WTC11 (cell line): ENCODE measurements around the gene GNGT2.

Experiments
- ATF2 ChIP-seq: sonication (generic); formaldehyde crosslinking; IDR thresholded peaks from 2 replicates; pipeline ENCODE4 v1.8.1; 2022; ENCODE audit warnings: low read depth, missing genetic modification reagents, borderline replicate concordance
- ETV6 ChIP-seq: sonication (generic); formaldehyde crosslinking; IDR thresholded peaks from 2 replicates; pipeline ENCODE4 v1.8.1; 2022; ENCODE audit warnings: mild to moderate bottlenecking, missing genetic modification reagents
- FOXJ3 ChIP-seq: sonication (generic); formaldehyde crosslinking; IDR thresholded peaks from 2 replicates; pipeline ENCODE4 v1.9.0; 2021; ENCODE audit warnings: missing genetic modification reagents, mild to moderate bottlenecking, borderline replicate concordance
- JUN ChIP-seq: sonication (generic); formaldehyde crosslinking; IDR thresholded peaks from 2 replicates; pipeline ENCODE4 v1.8.0; 2023; ENCODE audit warnings: mild to moderate bottlenecking, missing genetic modification reagents
- PRDM15 ChIP-seq: sonication (generic); formaldehyde crosslinking; IDR thresholded peaks from 2 replicates; pipeline ENCODE4 v1.8.0; 2022; ENCODE audit warnings: missing genetic modification reagents
- SP1 ChIP-seq: sonication (generic); formaldehyde crosslinking; conservative IDR thresholded peaks from 2 replicates; pipeline ENCODE4 v1.8.1; 2022; ENCODE audit warnings: missing genetic modification reagents
- TEAD4 ChIP-seq: sonication (generic); formaldehyde crosslinking; IDR thresholded peaks from 2 replicates; pipeline ENCODE4 v1.8.0; 2022; ENCODE audit warnings: mild to moderate bottlenecking, missing genetic modification reagents
- ZNF138 ChIP-seq: sonication (generic); formaldehyde crosslinking; conservative IDR thresholded peaks from 2 replicates; pipeline ENCODE4 v1.8.1; 2022; ENCODE audit warnings: mild to moderate bottlenecking, moderate library complexity, missing genetic modification reagents
- ZNF425 ChIP-seq: fragments of 250-450 bp; sonication (Bioruptor Pico); conservative IDR thresholded peaks from 2 replicates; pipeline ENCODE4 v1.9.0; 2021; ENCODE audit warnings: mild to moderate bottlenecking
- TF ChIP-seq, protein P1 (sequence below): fragments of 200-600 bp; IDR thresholded peaks from 2 replicates; pipeline ENCODE4 v1.8.0; 2022; ENCODE audit warnings: antibody characterized with exemption
- TF ChIP-seq, protein P2 (sequence below): sonication (generic); formaldehyde crosslinking; IDR thresholded peaks from 2 replicates; pipeline ENCODE4 v1.8.1; 2023; ENCODE audit warnings: mild to moderate bottlenecking, missing genetic modification reagents, moderate library complexity
- TF ChIP-seq, protein P3 (sequence below): sonication (generic); formaldehyde crosslinking; IDR thresholded peaks from 2 replicates; pipeline ENCODE4 v1.8.1; 2023; ENCODE audit warnings: mild to moderate bottlenecking, missing genetic modification reagents
- TF ChIP-seq, protein P4 (sequence below): sonication (generic); formaldehyde crosslinking; IDR thresholded peaks from 2 replicates; pipeline ENCODE4 v1.8.1; 2023; ENCODE audit warnings: mild to moderate bottlenecking, missing genetic modification reagents, borderline replicate concordance

DNA sequence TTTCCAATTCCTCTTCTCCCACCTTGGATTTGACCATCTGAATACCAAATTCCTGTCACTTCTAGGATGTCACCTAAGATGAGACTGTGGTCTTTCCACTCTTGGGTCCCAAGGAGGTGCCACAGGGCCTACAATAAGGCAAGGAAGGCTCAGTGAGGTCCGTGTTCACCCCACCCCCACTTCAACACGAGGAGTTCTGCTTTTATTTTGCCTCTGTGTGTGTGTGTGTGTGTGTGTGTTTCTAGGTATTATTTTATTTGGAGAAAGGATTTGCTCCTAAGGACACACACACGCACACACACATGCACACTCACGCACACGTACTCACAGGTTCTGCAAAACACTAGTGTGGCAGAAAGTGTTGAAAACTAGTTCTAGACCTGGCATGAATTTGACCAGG is 44.8 kb upstream of the GNGT2 start:
- TF ChIP-seq, protein P1, sequence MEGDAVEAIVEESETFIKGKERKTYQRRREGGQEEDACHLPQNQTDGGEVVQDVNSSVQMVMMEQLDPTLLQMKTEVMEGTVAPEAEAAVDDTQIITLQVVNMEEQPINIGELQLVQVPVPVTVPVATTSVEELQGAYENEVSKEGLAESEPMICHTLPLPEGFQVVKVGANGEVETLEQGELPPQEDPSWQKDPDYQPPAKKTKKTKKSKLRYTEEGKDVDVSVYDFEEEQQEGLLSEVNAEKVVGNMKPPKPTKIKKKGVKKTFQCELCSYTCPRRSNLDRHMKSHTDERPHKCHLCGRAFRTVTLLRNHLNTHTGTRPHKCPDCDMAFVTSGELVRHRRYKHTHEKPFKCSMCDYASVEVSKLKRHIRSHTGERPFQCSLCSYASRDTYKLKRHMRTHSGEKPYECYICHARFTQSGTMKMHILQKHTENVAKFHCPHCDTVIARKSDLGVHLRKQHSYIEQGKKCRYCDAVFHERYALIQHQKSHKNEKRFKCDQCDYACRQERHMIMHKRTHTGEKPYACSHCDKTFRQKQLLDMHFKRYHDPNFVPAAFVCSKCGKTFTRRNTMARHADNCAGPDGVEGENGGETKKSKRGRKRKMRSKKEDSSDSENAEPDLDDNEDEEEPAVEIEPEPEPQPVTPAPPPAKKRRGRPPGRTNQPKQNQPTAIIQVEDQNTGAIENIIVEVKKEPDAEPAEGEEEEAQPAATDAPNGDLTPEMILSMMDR, result no peak
- TF ChIP-seq SP1, result no peak
- TF ChIP-seq TEAD4 (CRISPR knock-in tag), result no peak
- TF ChIP-seq, protein P2, sequence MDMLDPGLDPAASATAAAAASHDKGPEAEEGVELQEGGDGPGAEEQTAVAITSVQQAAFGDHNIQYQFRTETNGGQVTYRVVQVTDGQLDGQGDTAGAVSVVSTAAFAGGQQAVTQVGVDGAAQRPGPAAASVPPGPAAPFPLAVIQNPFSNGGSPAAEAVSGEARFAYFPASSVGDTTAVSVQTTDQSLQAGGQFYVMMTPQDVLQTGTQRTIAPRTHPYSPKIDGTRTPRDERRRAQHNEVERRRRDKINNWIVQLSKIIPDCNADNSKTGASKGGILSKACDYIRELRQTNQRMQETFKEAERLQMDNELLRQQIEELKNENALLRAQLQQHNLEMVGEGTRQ (CRISPR knock-in tag), result no peak
- no peak for TF ChIP-seq ETV6 (CRISPR knock-in tag)
- TF ChIP-seq, protein P3, sequence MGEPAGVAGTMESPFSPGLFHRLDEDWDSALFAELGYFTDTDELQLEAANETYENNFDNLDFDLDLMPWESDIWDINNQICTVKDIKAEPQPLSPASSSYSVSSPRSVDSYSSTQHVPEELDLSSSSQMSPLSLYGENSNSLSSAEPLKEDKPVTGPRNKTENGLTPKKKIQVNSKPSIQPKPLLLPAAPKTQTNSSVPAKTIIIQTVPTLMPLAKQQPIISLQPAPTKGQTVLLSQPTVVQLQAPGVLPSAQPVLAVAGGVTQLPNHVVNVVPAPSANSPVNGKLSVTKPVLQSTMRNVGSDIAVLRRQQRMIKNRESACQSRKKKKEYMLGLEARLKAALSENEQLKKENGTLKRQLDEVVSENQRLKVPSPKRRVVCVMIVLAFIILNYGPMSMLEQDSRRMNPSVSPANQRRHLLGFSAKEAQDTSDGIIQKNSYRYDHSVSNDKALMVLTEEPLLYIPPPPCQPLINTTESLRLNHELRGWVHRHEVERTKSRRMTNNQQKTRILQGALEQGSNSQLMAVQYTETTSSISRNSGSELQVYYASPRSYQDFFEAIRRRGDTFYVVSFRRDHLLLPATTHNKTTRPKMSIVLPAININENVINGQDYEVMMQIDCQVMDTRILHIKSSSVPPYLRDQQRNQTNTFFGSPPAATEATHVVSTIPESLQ (CRISPR knock-in tag), result no peak
- TF ChIP-seq, protein P4, sequence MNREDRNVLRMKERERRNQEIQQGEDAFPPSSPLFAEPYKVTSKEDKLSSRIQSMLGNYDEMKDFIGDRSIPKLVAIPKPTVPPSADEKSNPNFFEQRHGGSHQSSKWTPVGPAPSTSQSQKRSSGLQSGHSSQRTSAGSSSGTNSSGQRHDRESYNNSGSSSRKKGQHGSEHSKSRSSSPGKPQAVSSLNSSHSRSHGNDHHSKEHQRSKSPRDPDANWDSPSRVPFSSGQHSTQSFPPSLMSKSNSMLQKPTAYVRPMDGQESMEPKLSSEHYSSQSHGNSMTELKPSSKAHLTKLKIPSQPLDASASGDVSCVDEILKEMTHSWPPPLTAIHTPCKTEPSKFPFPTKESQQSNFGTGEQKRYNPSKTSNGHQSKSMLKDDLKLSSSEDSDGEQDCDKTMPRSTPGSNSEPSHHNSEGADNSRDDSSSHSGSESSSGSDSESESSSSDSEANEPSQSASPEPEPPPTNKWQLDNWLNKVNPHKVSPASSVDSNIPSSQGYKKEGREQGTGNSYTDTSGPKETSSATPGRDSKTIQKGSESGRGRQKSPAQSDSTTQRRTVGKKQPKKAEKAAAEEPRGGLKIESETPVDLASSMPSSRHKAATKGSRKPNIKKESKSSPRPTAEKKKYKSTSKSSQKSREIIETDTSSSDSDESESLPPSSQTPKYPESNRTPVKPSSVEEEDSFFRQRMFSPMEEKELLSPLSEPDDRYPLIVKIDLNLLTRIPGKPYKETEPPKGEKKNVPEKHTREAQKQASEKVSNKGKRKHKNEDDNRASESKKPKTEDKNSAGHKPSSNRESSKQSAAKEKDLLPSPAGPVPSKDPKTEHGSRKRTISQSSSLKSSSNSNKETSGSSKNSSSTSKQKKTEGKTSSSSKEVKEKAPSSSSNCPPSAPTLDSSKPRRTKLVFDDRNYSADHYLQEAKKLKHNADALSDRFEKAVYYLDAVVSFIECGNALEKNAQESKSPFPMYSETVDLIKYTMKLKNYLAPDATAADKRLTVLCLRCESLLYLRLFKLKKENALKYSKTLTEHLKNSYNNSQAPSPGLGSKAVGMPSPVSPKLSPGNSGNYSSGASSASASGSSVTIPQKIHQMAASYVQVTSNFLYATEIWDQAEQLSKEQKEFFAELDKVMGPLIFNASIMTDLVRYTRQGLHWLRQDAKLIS (CRISPR knock-in tag), result no peak
- no peak for TF ChIP-seq ZNF425 (CRISPR knock-in tag)
- no peak for TF ChIP-seq FOXJ3 (CRISPR knock-in tag)
- no peak for TF ChIP-seq JUN
- TF ChIP-seq ATF2 (CRISPR knock-in tag), result no peak
- no peak for TF ChIP-seq PRDM15 (CRISPR knock-in tag)
- TF ChIP-seq ZNF138, result no peak
